Measurements from ENCODE around the gene CHAF1B.

Gene CHAF1B

GRCh38 chr21:36456729-36457414 lies 71.7 kb downstream of the CHAF1B start:
- Histone ChIP-seq H3K9me3 (ENCODE audit: insufficient read depth, low read length) (no peaks in the 10 kb centered on the region), H2AFZ (ENCODE audit: low read depth, low read length, severe bottlenecking) (no peak overlapping the region), H3K36me3 (ENCODE audit: low read length) (no peaks in the 10 kb centered on the region), H3K79me2 (ENCODE audit: insufficient read depth, low read length) (no peaks in the 10 kb centered on the region), H3K4me2 (ENCODE audit: low read depth, low read length, poor library complexity, severe bottlenecking) (no peak overlapping the region), H3K27ac (ENCODE audit: low read depth, low read length) (no peak overlapping the region), H3K9ac (ENCODE audit: low read length) (no peak overlapping the region), H4K20me1 (ENCODE audit: low read depth, low read length) (no peaks in the 10 kb centered on the region), H3K27me3 (ENCODE audit: low read length) (no peaks in the 10 kb centered on the region), H3F3A (ENCODE audit: insufficient read depth) (no peaks in the 10 kb centered on the region), H3K4me3 (ENCODE audit: insufficient read depth, low read length, poor library complexity, severe bottlenecking) (no peak overlapping the region), H3K9me2 (replicated peaks; ENCODE audit: insufficient read depth, low read length) (no peaks in the 10 kb centered on the region)
- no peak for TF ChIP-seq CTCF (IDR thresholded peaks at IDR 0.05; ENCODE audit: insufficient read depth, low read length, poor library complexity, severe bottlenecking)
- TF ChIP-seq EZH2phosphoT487 (conservative IDR thresholded peaks at IDR 0.05; ENCODE audit: low read length) = no peak

GRCh38 chr21:36459098-36459497 lies 73.9 kb downstream of the CHAF1B start:
- H3K79me2 ChIP-seq (ENCODE audit: insufficient read depth, low read length) = no peaks in the 10 kb centered on the region
- no peak overlapping the region for H3K9ac ChIP-seq (ENCODE audit: low read length)
- H3K9me3 ChIP-seq (ENCODE audit: insufficient read depth, low read length) = no peaks in the 10 kb centered on the region
- no peak overlapping the region for H2AFZ ChIP-seq (ENCODE audit: low read depth, low read length, severe bottlenecking)
- TF ChIP-seq CTCF (IDR thresholded peaks at IDR 0.05; ENCODE audit: insufficient read depth, low read length, poor library complexity, severe bottlenecking) = no peak
- TF ChIP-seq EZH2phosphoT487 (conservative IDR thresholded peaks at IDR 0.05; ENCODE audit: low read length) = no peak
- H3K36me3 ChIP-seq (ENCODE audit: low read length) = no peaks in the 10 kb centered on the region
- H3K27me3 ChIP-seq (ENCODE audit: low read length) = no peaks in the 10 kb centered on the region
- no peak overlapping the region for H3K4me3 ChIP-seq (ENCODE audit: insufficient read depth, low read length, poor library complexity, severe bottlenecking)
- no peak overlapping the region for H3K27ac ChIP-seq (ENCODE audit: low read depth, low read length)
- H3F3A ChIP-seq (ENCODE audit: insufficient read depth) = no peaks in the 10 kb centered on the region
- H3K9me2 ChIP-seq (replicated peaks; ENCODE audit: insufficient read depth, low read length) = no peaks in the 10 kb centered on the region
- H3K4me2 ChIP-seq (ENCODE audit: low read depth, low read length, poor library complexity, severe bottlenecking) = no peak overlapping the region
- no peaks in the 10 kb centered on the region for H4K20me1 ChIP-seq (ENCODE audit: low read depth, low read length)

GRCh38 chr21:36460866-36461265 lies 75.7 kb downstream of the CHAF1B start:
- H3K79me2 ChIP-seq (ENCODE audit: insufficient read depth, low read length) = no peaks in the 10 kb centered on the region
- no peaks in the 10 kb centered on the region for H3K9me3 ChIP-seq (ENCODE audit: insufficient read depth, low read length)
- H4K20me1 ChIP-seq (ENCODE audit: low read depth, low read length) = no peaks in the 10 kb centered on the region
- no peaks in the 10 kb centered on the region for H3K27me3 ChIP-seq (ENCODE audit: low read length)
- H3K9ac ChIP-seq (ENCODE audit: low read length) = no peak overlapping the region
- H3K36me3 ChIP-seq (ENCODE audit: low read length) = no peaks in the 10 kb centered on the region
- no peak overlapping the region for H3K4me3 ChIP-seq (ENCODE audit: insufficient read depth, low read length, poor library complexity, severe bottlenecking)
- TF ChIP-seq EZH2phosphoT487 (conservative IDR thresholded peaks at IDR 0.05; ENCODE audit: low read length) (no peak), CTCF (IDR thresholded peaks at IDR 0.05; ENCODE audit: insufficient read depth, low read length, poor library complexity, severe bottlenecking) (no peak)
- H3K27ac ChIP-seq (ENCODE audit: low read depth, low read length) = no peak overlapping the region
- H3F3A ChIP-seq (ENCODE audit: insufficient read depth) = no peaks in the 10 kb centered on the region
- no peak overlapping the region for H2AFZ ChIP-seq (ENCODE audit: low read depth, low read length, severe bottlenecking)
- no peaks in the 10 kb centered on the region for H3K9me2 ChIP-seq (replicated peaks; ENCODE audit: insufficient read depth, low read length)
- no peak overlapping the region for H3K4me2 ChIP-seq (ENCODE audit: low read depth, low read length, poor library complexity, severe bottlenecking)
